ENCODE results near the gene FTMT.

FTMT gene

GRCh38 chr5:121873409-121873808, 21.7 kb downstream of the FTMT start:
- no peaks in the 10 kb centered on the region for H3K36me3 ChIP-seq (ENCODE audit: insufficient read depth, low read length)
- H3K4me3 ChIP-seq (ENCODE audit: low read length, poor library complexity, severe bottlenecking): no peak overlapping the region
- no peaks in the 10 kb centered on the region for H3K9me2 ChIP-seq (replicated peaks; ENCODE audit: low read depth, low read length)
- H3F3A ChIP-seq (ENCODE audit: low read depth): no peaks in the 10 kb centered on the region
- no peak overlapping the region for H3K9ac ChIP-seq (ENCODE audit: low read depth, low read length, poor library complexity, severe bottlenecking)
- H3K4me2 ChIP-seq (ENCODE audit: low read depth, low read length, poor library complexity, severe bottlenecking): no peak overlapping the region
- H4K20me1 ChIP-seq (ENCODE audit: insufficient read depth, low read length, poor library complexity, severe bottlenecking): no peaks in the 10 kb centered on the region
- H3K9me3 ChIP-seq (ENCODE audit: insufficient read depth, low read depth, low read length): no peaks in the 10 kb centered on the region
- H3K27me3 ChIP-seq (ENCODE audit: insufficient read depth, low read length, poor library complexity, severe bottlenecking): no peaks in the 10 kb centered on the region
- H3K4me1 ChIP-seq (ENCODE audit: insufficient read depth, low read length, poor library complexity, severe bottlenecking): no peaks in the 10 kb centered on the region
- H3K79me2 ChIP-seq (ENCODE audit: insufficient read depth, low read length): no peaks in the 10 kb centered on the region
- no peak overlapping the region for H2AFZ ChIP-seq (ENCODE audit: low read length)
- TF ChIP-seq EZH2phosphoT487 (IDR thresholded peaks at IDR 0.05; ENCODE audit: borderline replicate concordance): no peak
- TF ChIP-seq CTCF (conservative IDR thresholded peaks at IDR 0.05; ENCODE audit: low read length): no peak

GRCh38 chr5:121885630-121886029, 33.9 kb downstream of the FTMT start:
- H3K4me3 ChIP-seq (ENCODE audit: low read length, poor library complexity, severe bottlenecking): no peak overlapping the region
- no peaks in the 10 kb centered on the region for H3K27me3 ChIP-seq (ENCODE audit: insufficient read depth, low read length, poor library complexity, severe bottlenecking)
- no peaks in the 10 kb centered on the region for H4K20me1 ChIP-seq (ENCODE audit: insufficient read depth, low read length, poor library complexity, severe bottlenecking)
- H3K36me3 ChIP-seq (ENCODE audit: insufficient read depth, low read length): no peaks in the 10 kb centered on the region
- TF ChIP-seq CTCF (conservative IDR thresholded peaks at IDR 0.05; ENCODE audit: low read length) (no peak), EZH2phosphoT487 (IDR thresholded peaks at IDR 0.05; ENCODE audit: borderline replicate concordance) (no peak)
- no peaks in the 10 kb centered on the region for H3F3A ChIP-seq (ENCODE audit: low read depth)
- no peak overlapping the region for H3K9ac ChIP-seq (ENCODE audit: low read depth, low read length, poor library complexity, severe bottlenecking)
- no peaks in the 10 kb centered on the region for H3K79me2 ChIP-seq (ENCODE audit: insufficient read depth, low read length)
- H3K9me3 ChIP-seq (ENCODE audit: insufficient read depth, low read depth, low read length): no peaks in the 10 kb centered on the region
- no peak overlapping the region for H2AFZ ChIP-seq (ENCODE audit: low read length)
- no peaks in the 10 kb centered on the region for H3K9me2 ChIP-seq (replicated peaks; ENCODE audit: low read depth, low read length)
- H3K4me2 ChIP-seq (ENCODE audit: low read depth, low read length, poor library complexity, severe bottlenecking): no peak overlapping the region
- H3K4me1 ChIP-seq (ENCODE audit: insufficient read depth, low read length, poor library complexity, severe bottlenecking): no peaks in the 10 kb centered on the region

- Histone ChIP-seq H3K79me2 (ENCODE audit: insufficient read depth, low read length) (no peaks in the 10 kb centered on the region), H3K4me2 (ENCODE audit: low read depth, low read length, poor library complexity, severe bottlenecking) (no peak overlapping the region), H3K9me3 (ENCODE audit: insufficient read depth, low read depth, low read length) (no peaks in the 10 kb centered on the region), H3K4me1 (ENCODE audit: insufficient read depth, low read length, poor library complexity, severe bottlenecking) (no peaks in the 10 kb centered on the region), H3K36me3 (ENCODE audit: insufficient read depth, low read length) (no peaks in the 10 kb centered on the region), H3K4me3 (ENCODE audit: low read length, poor library complexity, severe bottlenecking) (no peak overlapping the region), H3F3A (ENCODE audit: low read depth) (no peaks in the 10 kb centered on the region), H4K20me1 (ENCODE audit: insufficient read depth, low read length, poor library complexity, severe bottlenecking) (no peaks in the 10 kb centered on the region), H3K9ac (ENCODE audit: low read depth, low read length, poor library complexity, severe bottlenecking) (no peak overlapping the region), H3K9me2 (replicated peaks; ENCODE audit: low read depth, low read length) (no peaks in the 10 kb centered on the region), H3K27me3 (ENCODE audit: insufficient read depth, low read length, poor library complexity, severe bottlenecking) (no peaks in the 10 kb centered on the region), H2AFZ (ENCODE audit: low read length) (no peak overlapping the region)
- TF ChIP-seq CTCF (conservative IDR thresholded peaks at IDR 0.05; ENCODE audit: low read length) (no peak), EZH2phosphoT487 (IDR thresholded peaks at IDR 0.05; ENCODE audit: borderline replicate concordance) (no peak)
Observed at GRCh38 chr5:121887727-121888126, 36.0 kb downstream of the FTMT start.

Data from Loucy (cell line).